DND-41 (cell line): Measurements from ENCODE around the gene MYL3.

Source experiments
- ATAC-seq: fragments of 200-7000 bp; cut with Tn5 transposase; 3 replicates; pipeline ENCODE4 v1.9.1; 2021; ENCODE audit warnings: low read depth; ENCODE audit not compliant: insufficient read depth
- DNase-seq: peaks from one replicate; pipeline ENCODE4 v3.0.0-alpha.2; 2020
- H2AFZ ChIP-seq: 2 replicates; pipeline ENCODE4 v1.6.0; 2012; ENCODE audit warnings: low read depth, low read length
- H3K27ac ChIP-seq: 2 replicates; pipeline ENCODE4 v1.5.1; 2012; ENCODE audit warnings: low read length, inconsistent platforms
- H3K27me3 ChIP-seq: fragments of 200-600 bp; sonication (generic); 2 replicates; pipeline ENCODE4 v1.6.0; 2012; ENCODE audit warnings: low read length, mild to moderate bottlenecking, inconsistent platforms; ENCODE audit not compliant: insufficient read depth, poor library complexity
- H3K36me3 ChIP-seq: 2 replicates; pipeline ENCODE4 v1.5.1; 2012; ENCODE audit warnings: low read length, inconsistent platforms; ENCODE audit not compliant: insufficient read depth
- H3K4me1 ChIP-seq: 2 replicates; pipeline ENCODE4 v1.5.1; 2012; ENCODE audit warnings: mild to moderate bottlenecking, low read length; ENCODE audit not compliant: insufficient read depth
- H3K4me2 ChIP-seq: 2 replicates; pipeline ENCODE4 v1.6.0; 2012; ENCODE audit warnings: mild to moderate bottlenecking, moderate library complexity, low read length, inconsistent platforms; ENCODE audit not compliant: insufficient read depth
- H3K4me3 ChIP-seq, 2 experiments: fragments of 200-600 bp in 1 of 2; shearing (Covaris generic) in 1 of 2; 2 replicates each; pipeline ENCODE4 v1.5.1; 2012 to 2016; ENCODE audit warnings: inconsistent platforms in 2 of 2, low read length in 2 of 2, mild to moderate bottlenecking in 2 of 2, low read depth in 1 of 2, moderate library complexity in 1 of 2
- H3K79me2 ChIP-seq: 2 replicates; pipeline ENCODE4 v1.6.0; 2012; ENCODE audit warnings: low read length, inconsistent platforms; ENCODE audit not compliant: insufficient read depth
- H3K9ac ChIP-seq: 2 replicates; pipeline ENCODE4 v1.6.0; 2012; ENCODE audit warnings: low read depth, mild to moderate bottlenecking, inconsistent platforms, low read length, moderate library complexity
- H3K9me3 ChIP-seq: 2 replicates; pipeline ENCODE4 v1.5.1; 2012; ENCODE audit warnings: low read length, moderate library complexity, mild to moderate bottlenecking, inconsistent platforms; ENCODE audit not compliant: insufficient read depth, severe bottlenecking
- H4K20me1 ChIP-seq: 2 replicates; pipeline ENCODE4 v1.6.0; 2012; ENCODE audit warnings: low read length; ENCODE audit not compliant: insufficient read depth
- CTCF ChIP-seq: IDR thresholded peaks from 2 replicates; pipeline ENCODE4 v1.5.1; 2012; ENCODE audit warnings: borderline replicate concordance, low read length, moderate library complexity, mild to moderate bottlenecking; ENCODE audit not compliant: poor library complexity, severe bottlenecking; ENCODE audit errors: extremely low read depth
- EZH2 ChIP-seq: IDR thresholded peaks from 3 replicates; pipeline ENCODE4 v1.6.1; 2012; ENCODE audit warnings: borderline replicate concordance, low read depth, mild to moderate bottlenecking, moderate library complexity, low read length, inconsistent platforms; ENCODE audit not compliant: severe bottlenecking

MYL3 gene

GRCh38 chr3:46849045-46849631, 14.1 kb downstream of the MYL3 start:
- no peaks in the 10 kb centered on the region for H3K79me2 ChIP-seq
- H3K4me3 ChIP-seq: no peak overlapping the region
- no peak overlapping the region for H3K4me2 ChIP-seq
- H2AFZ ChIP-seq: no peak overlapping the region
- H3K36me3 ChIP-seq: no peaks in the 10 kb centered on the region
- H3K4me1 ChIP-seq: no peaks in the 10 kb centered on the region
- no peaks in the 10 kb centered on the region for H4K20me1 ChIP-seq
- no peaks in the 10 kb centered on the region for H3K9me3 ChIP-seq
- no peaks in the 10 kb centered on the region for H3K27me3 ChIP-seq
- DNase-seq (no peak), ATAC-seq (no peak)
- TF ChIP-seq EZH2 (no peak), CTCF (no peak)
- no peak overlapping the region for H3K9ac ChIP-seq
- no peak overlapping the region for H3K27ac ChIP-seq

- Histone ChIP-seq H3K27me3 (no peaks in the 10 kb centered on the region), H4K20me1 (no peaks in the 10 kb centered on the region), H3K4me1 (no peaks in the 10 kb centered on the region), H3K9me3 (no peaks in the 10 kb centered on the region), H3K36me3 (no peaks in the 10 kb centered on the region), H3K4me2 (no peak overlapping the region), H3K79me2 (no peaks in the 10 kb centered on the region), H3K4me3 (no peak overlapping the region), H2AFZ (no peak overlapping the region), H3K27ac (no peak overlapping the region), H3K9ac (no peak overlapping the region)
- DNase-seq: peak; percentile 29
- 0 out of 3 replicates have a peak, but pooled peaks have one; percentile 44 for ATAC-seq
- TF ChIP-seq EZH2 (no peak), CTCF (peak; percentile 66)
Measured at GRCh38 chr3:46848271-46849044, 14.8 kb downstream of the MYL3 start.

GRCh38 chr3:46847744-46848143, 15.5 kb downstream of the MYL3 start:
- TF ChIP-seq CTCF: no peak
- TF ChIP-seq EZH2: no peak
- Histone ChIP-seq H3K27ac (no peak overlapping the region), H3K4me1 (no peaks in the 10 kb centered on the region), H3K9ac (no peak overlapping the region), H3K9me3 (no peaks in the 10 kb centered on the region), H3K79me2 (no peaks in the 10 kb centered on the region), H4K20me1 (no peaks in the 10 kb centered on the region), H3K36me3 (no peaks in the 10 kb centered on the region), H3K4me2 (no peak overlapping the region), H3K4me3 (no peak overlapping the region), H2AFZ (no peak overlapping the region), H3K27me3 (no peaks in the 10 kb centered on the region)
- ATAC-seq: no peak
- DNase-seq: no peak
